Testis (tissue), 3 donors: ENCODE data around the gene FRAS1. TPM values are rescaled to one million over a fixed set of nuclear protein-coding genes. Genes with fewer than 3 reads are reported as not detected.

Experiments used
- DNase-seq: peaks from one replicate; pipeline ENCODE4 v3.0.0-alpha.2; 2019
- H3K27ac ChIP-seq, 2 donors: fragments of 200-600 bp; sonication (generic); one replicate each; pipeline ENCODE4 v1.5.1; 2019
- H3K27me3 ChIP-seq: fragments of 200-600 bp; sonication (generic); one replicate; pipeline ENCODE4 v1.5.1; 2019
- H3K36me3 ChIP-seq: fragments of 200-600 bp; sonication (generic); one replicate; pipeline ENCODE4 v1.5.1; 2017; ENCODE audit warnings: low read depth; ENCODE audit errors: missing control alignments
- H3K4me1 ChIP-seq: fragments of 200-600 bp; sonication (generic); one replicate; pipeline ENCODE4 v1.5.1; 2019
- H3K4me3 ChIP-seq, 2 donors: fragments of 200-600 bp; sonication (generic); one replicate each; pipeline ENCODE4 v1.5.1; 2017 to 2019
- H3K9me3 ChIP-seq: fragments of 200-600 bp; sonication (generic); one replicate; pipeline ENCODE4 v1.5.1; 2017
- POLR2A ChIP-seq: fragments of 450-650 bp; IDR thresholded peaks from one replicate; pipeline ENCODE4 v1.6.1; 2017; ENCODE audit warnings: antibody characterized with exemption, mild to moderate bottlenecking, moderate library complexity
- WGBS, 2 donors: methylation state at CpG; one replicate each; pipeline ENCODE4 v1.1.5; 2018; 5-methylcytosine and 5-hydroxymethylcytosine counted together
- intact Hi-C: fragments of 100-400 bp; cut with DNase I; formaldehyde crosslinking; loops from one replicate; pipeline ENCODE4 v1.15.1; 2023; ENCODE audit warnings: low total_unique reads
- polyA plus RNA-seq: library from polyadenylated mRNA; stranded (reverse); fragments of 350-450 nt; fragmentation: Illumina TruSeq; extraction: RNeasy Lipid Tissue Mini Kit (QIAGEN cat#74804); gene quantifications from one replicate; pipeline ENCODE4 v1.2.3, GENCODE V29; 2014; ENCODE audit warnings: low read depth, low replicate concordance; ENCODE audit not compliant: insufficient read depth
- total RNA-seq, 2 donors: library from RNA; depleted of rRNA; stranded (reverse); fragments of >200 nt; gene quantifications; one replicate each; pipeline ENCODE4 v1.2.3, GENCODE V29; 2016
- TF ChIP-seq, protein P1 (sequence below), 3 experiments: fragments of 450-650 bp in 2 of 3; fragments of 200-600 bp in 1 of 3; sonication (generic) in 1 of 3; IDR thresholded peaks; one replicate each; pipeline ENCODE4 v1.5.1; 2016 to 2019; ENCODE audit warnings: antibody characterized with exemption in 3 of 3, mild to moderate bottlenecking in 2 of 3, moderate library complexity in 1 of 3

The FRAS1 gene
- total and polyA plus RNA-seq, 3 donors from 2014 or later: 2.2 to 3.7 (median 3.5) TPM

DNA sequence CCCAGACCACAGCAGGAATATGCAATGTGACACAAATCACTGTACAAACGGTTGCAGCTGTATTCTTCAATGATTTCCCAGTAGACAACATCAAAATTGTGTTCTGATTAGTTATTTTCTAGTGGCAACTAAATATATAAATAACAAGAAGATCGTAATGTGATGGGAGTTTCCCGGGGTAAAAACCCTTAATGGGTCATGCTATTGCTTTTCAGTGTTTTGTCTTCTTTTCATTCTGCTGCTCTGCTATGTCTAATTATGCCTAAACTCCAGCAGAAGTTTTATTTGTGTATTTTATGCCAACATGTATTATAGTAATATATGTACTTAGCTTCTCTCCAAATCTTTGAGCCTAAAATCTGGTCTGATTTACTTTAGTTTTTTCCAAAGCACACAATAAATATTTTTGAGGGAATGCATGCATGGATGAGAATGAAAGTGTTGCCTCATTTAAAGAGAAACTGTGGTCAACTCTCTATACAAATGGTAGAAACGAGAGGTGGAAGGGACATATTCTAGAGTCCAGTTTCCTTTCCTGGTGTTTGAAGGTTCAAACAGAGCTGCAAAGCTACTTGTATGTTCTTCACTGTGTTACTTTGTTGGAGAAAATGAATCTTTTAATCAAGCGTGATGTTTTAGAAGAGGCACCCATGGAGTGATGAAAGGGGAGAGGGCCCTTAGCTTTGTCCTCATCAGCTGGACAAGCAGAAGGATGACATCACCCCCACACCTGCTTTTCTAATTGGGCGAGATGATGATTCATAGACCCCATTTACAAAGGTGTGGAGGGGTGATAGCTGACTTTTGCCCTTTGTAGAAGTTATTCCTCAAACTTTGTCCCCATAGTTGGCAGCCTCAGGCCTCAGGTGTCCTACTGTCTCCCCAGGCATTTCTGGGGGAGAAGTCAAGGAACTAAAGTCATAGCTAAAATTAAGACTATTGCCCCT is 129.7 kb downstream of the FRAS1 start:
- Histone ChIP-seq H3K27ac (no peak overlapping the region), H3K4me1 (no peaks in the 10 kb centered on the region), H3K4me3 (no peak overlapping the region), H3K27me3 (no peaks in the 10 kb centered on the region), H3K9me3 (no peaks in the 10 kb centered on the region), H3K36me3 (no peaks in the 10 kb centered on the region)
- DNase-seq: no peak
- no peak for TF ChIP-seq POLR2A
- TF ChIP-seq, protein P1, sequence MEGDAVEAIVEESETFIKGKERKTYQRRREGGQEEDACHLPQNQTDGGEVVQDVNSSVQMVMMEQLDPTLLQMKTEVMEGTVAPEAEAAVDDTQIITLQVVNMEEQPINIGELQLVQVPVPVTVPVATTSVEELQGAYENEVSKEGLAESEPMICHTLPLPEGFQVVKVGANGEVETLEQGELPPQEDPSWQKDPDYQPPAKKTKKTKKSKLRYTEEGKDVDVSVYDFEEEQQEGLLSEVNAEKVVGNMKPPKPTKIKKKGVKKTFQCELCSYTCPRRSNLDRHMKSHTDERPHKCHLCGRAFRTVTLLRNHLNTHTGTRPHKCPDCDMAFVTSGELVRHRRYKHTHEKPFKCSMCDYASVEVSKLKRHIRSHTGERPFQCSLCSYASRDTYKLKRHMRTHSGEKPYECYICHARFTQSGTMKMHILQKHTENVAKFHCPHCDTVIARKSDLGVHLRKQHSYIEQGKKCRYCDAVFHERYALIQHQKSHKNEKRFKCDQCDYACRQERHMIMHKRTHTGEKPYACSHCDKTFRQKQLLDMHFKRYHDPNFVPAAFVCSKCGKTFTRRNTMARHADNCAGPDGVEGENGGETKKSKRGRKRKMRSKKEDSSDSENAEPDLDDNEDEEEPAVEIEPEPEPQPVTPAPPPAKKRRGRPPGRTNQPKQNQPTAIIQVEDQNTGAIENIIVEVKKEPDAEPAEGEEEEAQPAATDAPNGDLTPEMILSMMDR (IDR thresholded peaks at IDR 0.05): no peak
- intact Hi-C loops: no loop called here
- 58 to 66% methylated on average over 6 of the region's 6 CpGs for WGBS, 2 donors

DNA sequence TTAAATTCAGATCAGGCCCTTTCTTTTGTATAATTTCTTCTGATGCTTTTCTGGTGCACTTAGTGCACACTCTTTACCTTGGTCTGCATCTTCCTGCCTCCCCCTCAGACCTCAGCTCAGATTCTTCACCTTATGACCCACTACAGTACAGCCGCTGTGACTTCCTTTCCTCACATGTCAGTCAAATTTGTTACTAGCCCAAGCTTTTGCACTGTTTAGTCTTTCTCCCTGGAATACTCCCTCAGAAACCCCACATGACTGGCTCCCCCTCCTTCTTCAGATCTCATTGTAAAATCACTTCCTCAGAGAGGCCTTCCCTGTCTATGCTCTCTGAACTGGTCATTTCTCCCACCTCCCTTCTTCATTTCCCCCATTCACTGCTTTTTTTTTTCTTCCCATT is 132.9 kb downstream of the FRAS1 start:
- TF ChIP-seq POLR2A: no peak
- TF ChIP-seq, protein P1 (IDR thresholded peaks at IDR 0.05): no peak
- no peaks in the 10 kb centered on the region for H3K36me3 ChIP-seq

DNA sequence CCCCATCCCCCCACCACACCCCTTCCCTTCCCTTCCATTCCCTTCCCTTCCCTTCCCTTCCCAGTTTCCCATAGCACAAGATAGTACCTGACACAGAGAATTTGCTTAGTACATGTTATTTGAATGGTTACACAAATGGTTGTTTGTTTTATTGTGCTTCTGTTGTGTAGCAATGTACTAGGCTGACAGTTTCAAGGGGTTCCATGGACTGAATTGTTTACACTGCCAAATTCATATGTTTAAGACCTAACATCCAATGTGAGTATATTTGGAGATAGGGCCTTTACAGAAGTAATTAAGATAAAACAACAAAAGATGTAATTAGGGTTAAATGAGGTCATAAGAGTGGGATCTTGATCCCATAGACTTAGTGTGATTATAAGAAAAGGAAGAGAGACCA is 133.5 kb downstream of the FRAS1 start:
- intact Hi-C loops: no loop called here
- no peaks in the 10 kb centered on the region for H3K27me3 ChIP-seq
- H3K36me3 ChIP-seq: no peaks in the 10 kb centered on the region
- no peak overlapping the region for H3K4me3 ChIP-seq
- no peaks in the 10 kb centered on the region for H3K9me3 ChIP-seq
- H3K4me1 ChIP-seq: no peaks in the 10 kb centered on the region
- no peak for TF ChIP-seq POLR2A
- TF ChIP-seq, protein P1 (IDR thresholded peaks at IDR 0.05): no peak
- no peak for DNase-seq
- no peak overlapping the region for H3K27ac ChIP-seq

More for the DNA sequence above, 132.9 kb downstream of the FRAS1 start:
- intact Hi-C loops: no loop called here
- no peak for DNase-seq
- H3K27me3 ChIP-seq: no peaks in the 10 kb centered on the region
- no peaks in the 10 kb centered on the region for H3K9me3 ChIP-seq
- no peaks in the 10 kb centered on the region for H3K4me1 ChIP-seq
- 73 to 89% methylated on average over 1 of the region's 1 CpG for WGBS, 2 donors
- H3K4me3 ChIP-seq: no peak overlapping the region
- no peak overlapping the region for H3K27ac ChIP-seq

DNA sequence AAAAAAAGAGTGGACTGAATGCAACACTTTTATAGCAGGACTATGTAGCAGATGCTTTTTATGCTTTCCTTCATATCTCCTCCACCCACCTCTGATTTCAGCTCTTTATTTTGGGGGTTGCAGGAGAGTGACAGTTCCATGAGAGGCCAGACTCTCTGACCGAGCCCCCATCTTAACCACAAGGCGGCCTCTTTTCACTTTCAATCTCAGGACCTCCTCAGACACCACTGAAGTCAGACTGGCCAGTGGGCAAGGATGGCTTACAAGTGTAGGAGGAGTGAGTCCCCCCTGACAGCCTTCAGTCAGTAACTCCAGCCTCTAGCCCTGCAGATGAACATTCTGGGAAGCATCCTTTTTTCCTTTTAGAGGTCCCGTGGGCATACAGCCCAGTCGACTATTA is 140.8 kb downstream of the FRAS1 start:
- Histone ChIP-seq H3K27me3 (no peaks in the 10 kb centered on the region), H3K27ac (no peak overlapping the region), H3K4me1 (no peaks in the 10 kb centered on the region), H3K9me3 (no peaks in the 10 kb centered on the region), H3K36me3 (no peaks in the 10 kb centered on the region), H3K4me3 (no peak overlapping the region)
- TF ChIP-seq, protein P1 (IDR thresholded peaks at IDR 0.05): no peak
- TF ChIP-seq POLR2A: no peak
- no peak for DNase-seq
- intact Hi-C loops: no loop called here
- WGBS, 2 donors: 71 to 83% methylated on average over 4 of the region's 4 CpGs

DNA sequence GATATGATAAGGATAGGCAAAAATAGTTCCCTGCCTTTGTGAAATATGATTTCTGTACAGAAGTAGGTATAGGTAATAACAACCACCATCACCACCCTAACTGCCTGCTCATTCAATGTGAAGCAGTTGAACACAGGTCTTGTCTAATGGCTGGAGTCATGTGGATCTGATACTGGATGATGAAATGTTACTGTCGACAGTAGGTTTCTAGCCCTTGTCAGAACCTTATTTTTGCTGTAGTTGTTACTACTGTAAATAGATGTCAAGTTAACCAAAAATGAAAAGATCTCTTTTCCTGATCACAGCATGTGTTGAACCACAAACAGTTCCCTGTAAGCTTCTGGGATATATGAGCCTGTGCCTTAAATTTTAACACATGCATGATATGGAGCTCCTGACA is 142.9 kb downstream of the FRAS1 start:
- Histone ChIP-seq H3K9me3 (no peaks in the 10 kb centered on the region), H3K27me3 (no peaks in the 10 kb centered on the region), H3K4me3 (no peak overlapping the region), H3K36me3 (no peaks in the 10 kb centered on the region), H3K4me1 (no peaks in the 10 kb centered on the region), H3K27ac (no peak overlapping the region)
- no peak for DNase-seq
- intact Hi-C loops: no loop called here
- TF ChIP-seq POLR2A: no peak
- TF ChIP-seq, protein P1 (IDR thresholded peaks at IDR 0.05): no peak
- WGBS, 2 donors: 62 to 86% methylated on average over 1 of the region's 1 CpG
